Heart right ventricle (tissue), 16 donors: Measurements from ENCODE around the gene C2orf42. TPM values are rescaled to one million over a fixed set of nuclear protein-coding genes. Genes with fewer than 3 reads are reported as not detected.
"Not testable (repeated sequence)": the region's sequence is repeated elsewhere in the genome, so short reads cannot be mapped to it uniquely, and the experiment has no call there.

Source experiments
- ATAC-seq, 8 donors: fragments of 200-7000 bp; cut with Tn5 transposase; one replicate each; pipeline ENCODE4 v1.9.1; 2020; ENCODE audit warnings: mild to moderate bottlenecking in 8 of 8, moderate library complexity in 8 of 8, moderate number of reproducible peaks in 1 of 8
- DNase-seq, 2 donors: peaks; one replicate each; pipeline ENCODE4 v3.0.0-alpha.2; 2020
- H3K27ac ChIP-seq, 10 donors: fragments of 200-600 bp; sonication (generic) in 2 of 10; one replicate each; pipeline versions ENCODE4 v1.5.0 to v1.8.0; 2020 to 2022; ENCODE audit warnings: mild to moderate bottlenecking in 3 of 10
- H3K27me3 ChIP-seq, 7 donors: fragments of 200-600 bp; one replicate each; pipeline ENCODE4 v1.8.0; 2021 to 2022; ENCODE audit warnings: mild to moderate bottlenecking in 2 of 7
- H3K36me3 ChIP-seq, 9 donors: fragments of 200-600 bp; sonication (generic) in 1 of 9; one replicate each; pipeline versions ENCODE4 v1.5.0 to v1.8.0; 2020 to 2022; ENCODE audit warnings: mild to moderate bottlenecking in 2 of 9
- H3K4me1 ChIP-seq, 9 donors: fragments of 200-600 bp; sonication (generic) in 1 of 9; one replicate each; pipeline versions ENCODE4 v1.5.0 to v1.8.0; 2020 to 2022; ENCODE audit warnings: mild to moderate bottlenecking in 4 of 9
- H3K4me3 ChIP-seq, 10 donors: fragments of 200-600 bp; sonication (generic) in 2 of 10; one replicate each; pipeline versions ENCODE4 v1.5.0 to v1.8.0; 2020 to 2022; ENCODE audit warnings: mild to moderate bottlenecking in 7 of 10, moderate library complexity in 2 of 10
- H3K9me3 ChIP-seq, 11 donors: fragments of 200-600 bp in 10 of 11; sonication (generic) in 2 of 11; one replicate each; pipeline versions ENCODE4 v1.5.0 to v1.8.0; 2013 to 2022; ENCODE audit warnings: mild to moderate bottlenecking in 2 of 11, control low read depth in 1 of 11, moderate library complexity in 1 of 11
- CTCF ChIP-seq, 9 donors: fragments of 200-600 bp; sonication (generic) in 2 of 9; IDR thresholded peaks; one replicate each; pipeline versions ENCODE4 v1.5.0 to v1.8.0; 2021 to 2022; ENCODE audit warnings: antibody characterized with exemption in 9 of 9, mild to moderate bottlenecking in 5 of 9, moderate library complexity in 1 of 9
- WGBS, 2 donors: extraction: QIAGEN DNeasy Blood & Tissue Kit; methylation state at CpG; one replicate each; pipeline ENCODE4 v1.1.7; 2013; ENCODE audit warnings: inconsistent platforms in 1 of 2; 5-methylcytosine and 5-hydroxymethylcytosine counted together
- intact Hi-C, 10 donors: fragments of 100-400 bp; cut with DNase I; formaldehyde crosslinking; loops; one replicate each; pipeline versions ENCODE4 v1.11.1 to v1.14.2; 2022
- polyA plus RNA-seq, 2 donors: library from polyadenylated mRNA; stranded (reverse); fragments of 200-250 nt; gene quantifications; one replicate each; pipeline ENCODE4 v1.2.3, GENCODE V29; 2013
- total RNA-seq, 10 donors: library from RNA; stranded (reverse); fragmentation: NEBNext Ultra II Directional in 3 of 10; extraction: Animal tissue kit (Norgen Biotek cat#: 25700) in 3 of 10; gene quantifications; one replicate each; pipeline versions ENCODE4 v1.2.1 to v1.2.4, GENCODE V29; 2021 to 2023
- donor health status: Arrhythmogenic right ventricular cardiomyopathy.
- donor health status: ischemic (EF 13 %, LVEDD 7.1; RV severe dilation, severe dysfunction).
- donor health status: healthy with polysubstance abuse.
- donor health status: DM: no; HTN: yes; CAD: no.
- donor health status: DM: no; HTN: no; CAD: no.
- donor health status: ischemic (EF 25% LVEDD 6.9; RV normal size, moderate dysfunction).
- donor health status: ischemic (EF 25% LVEDD 5.7; RV mildly dilated, moderate dysfunction).
- donor health status: healthy.
- donor health status: DM: yes; HTN: yes; CAD: no.
- donor health status: Ischemic cardiomyopathy.
- donor health status: ischemic (EF 35%, LVEDD 5.7; RV mildly dilated, moderate dysfunction).
- donor health status: nonischemic (EF 11% LVEDD 7.7; RV severe dilation, severe dysfunction).
- donor health status: DM: yes; HTN: yes; CAD: no.
- donor health status: PGD.
- donor health status: ischemic (EF 29% LVEDD 5.4; RV normal size, mild dysfunction).
- donor health status: nonischemic (EF 23%, LVEDD 6.1; RV moderate dilation, normal function).

Gene C2orf42
- total and polyA plus RNA-seq, 12 donors: 3.8 to 15.5 (median 8.8) TPM

GRCh38 chr2:70161069-70161534 lies 29.7 kb downstream of the C2orf42 start:
- intact Hi-C loops: no loop called here
- WGBS, 2 donors: 68 to 80% methylated on average over 2 of the region's 2 CpGs
- DNase-seq (no peak), ATAC-seq (no peak)
- H3K4me3 ChIP-seq: no peak overlapping the region
- H3K4me1 ChIP-seq: no peaks in the 10 kb centered on the region
- no peaks in the 10 kb centered on the region for H3K27me3 ChIP-seq
- peaks cover 0 to 100% (median 24%) of the 10 kb centered on the region in 9 donors for H3K36me3 ChIP-seq
- no peak for TF ChIP-seq CTCF (IDR thresholded peaks at IDR 0.05)
- no peak overlapping the region for H3K27ac ChIP-seq
- H3K9me3 ChIP-seq: no peaks in the 10 kb centered on the region

GRCh38 chr2:70160545-70160944 lies 30.3 kb downstream of the C2orf42 start:
- no peak overlapping the region for H3K4me3 ChIP-seq
- intact Hi-C loops: no loop called here
- ATAC-seq (no peak), DNase-seq (no peak)
- no peak for TF ChIP-seq CTCF (IDR thresholded peaks at IDR 0.05)
- no peaks in the 10 kb centered on the region for H3K4me1 ChIP-seq
- H3K36me3 ChIP-seq: peaks cover 0 to 99% (median 24%) of the 10 kb centered on the region in 9 donors
- H3K27me3 ChIP-seq: no peaks in the 10 kb centered on the region
- no peak overlapping the region for H3K27ac ChIP-seq
- no peaks in the 10 kb centered on the region for H3K9me3 ChIP-seq
- 89 to 93% methylated on average over 6 of the region's 6 CpGs for WGBS, 2 donors

GRCh38 chr2:70149130-70149686 lies 41.6 kb downstream of the C2orf42 start:
- not testable (repeated sequence) for H3K9me3 ChIP-seq, H3K4me3 ChIP-seq, H3K27ac ChIP-seq, H3K4me1 ChIP-seq, DNase-seq, ATAC-seq, H3K27me3 ChIP-seq
- H3K36me3 ChIP-seq: peaks cover 0 to 42% (median 3%) of the 10 kb centered on the region in 9 donors
- intact Hi-C loops: loop anchor here in 1 of 10 donors (10.0 kb wide), 1 partner anchor 234 kb away; the partner anchor contains the start of gene MXD1
- WGBS, 2 donors: 91 to 93% methylated on average over 19 of the region's 19 CpGs

- not testable (repeated sequence) for H3K9me3 ChIP-seq, H3K4me3 ChIP-seq, ATAC-seq, H3K27ac ChIP-seq, H3K4me1 ChIP-seq, H3K27me3 ChIP-seq, DNase-seq
- peaks cover 0 to 41% (median 3%) of the 10 kb centered on the region in 9 donors for H3K36me3 ChIP-seq
- 93 to 94% methylated on average over 19 to 25 of the region's 25 CpGs for WGBS, 2 donors
- intact Hi-C loops: loop anchor here in 1 of 10 donors (10.0 kb wide), 1 partner anchor 233 kb away; the partner anchor contains the start of gene MXD1
These were observed 42.5 kb downstream of the C2orf42 start for GRCh38 chr2:70148211-70148760.

GRCh38 chr2:70145851-70146739 lies 44.7 kb downstream of the C2orf42 start:
- DNase-seq: no peak
- intact Hi-C loops: loop anchor here in 1 of 10 donors (10.0 kb wide), 1 partner anchor 231 kb away; the partner anchor contains the start of gene MXD1
- 79 to 80% methylated on average over 9 of the region's 9 CpGs for WGBS, 2 donors
- Histone ChIP-seq H3K4me1 (peaks cover 6 to 19% (median 16%) of the 10 kb centered on the region in 9 donors), H3K36me3 (peaks cover 0 to 21% (median 0%) of the 10 kb centered on the region in 9 donors), H3K27ac (no peak overlapping the region), H3K4me3 (no peak overlapping the region), H3K27me3 (no peaks in the 10 kb centered on the region), H3K9me3 (no peaks in the 10 kb centered on the region)
- no peak for ATAC-seq
- TF ChIP-seq CTCF (IDR thresholded peaks at IDR 0.05): no peak
